Measurements from ENCODE around the gene RNGTT.
"Not testable (repeated sequence)": the region's sequence is repeated elsewhere in the genome, so short reads cannot be mapped to it uniquely, and the experiment has no call there.

The RNGTT gene

DNA sequence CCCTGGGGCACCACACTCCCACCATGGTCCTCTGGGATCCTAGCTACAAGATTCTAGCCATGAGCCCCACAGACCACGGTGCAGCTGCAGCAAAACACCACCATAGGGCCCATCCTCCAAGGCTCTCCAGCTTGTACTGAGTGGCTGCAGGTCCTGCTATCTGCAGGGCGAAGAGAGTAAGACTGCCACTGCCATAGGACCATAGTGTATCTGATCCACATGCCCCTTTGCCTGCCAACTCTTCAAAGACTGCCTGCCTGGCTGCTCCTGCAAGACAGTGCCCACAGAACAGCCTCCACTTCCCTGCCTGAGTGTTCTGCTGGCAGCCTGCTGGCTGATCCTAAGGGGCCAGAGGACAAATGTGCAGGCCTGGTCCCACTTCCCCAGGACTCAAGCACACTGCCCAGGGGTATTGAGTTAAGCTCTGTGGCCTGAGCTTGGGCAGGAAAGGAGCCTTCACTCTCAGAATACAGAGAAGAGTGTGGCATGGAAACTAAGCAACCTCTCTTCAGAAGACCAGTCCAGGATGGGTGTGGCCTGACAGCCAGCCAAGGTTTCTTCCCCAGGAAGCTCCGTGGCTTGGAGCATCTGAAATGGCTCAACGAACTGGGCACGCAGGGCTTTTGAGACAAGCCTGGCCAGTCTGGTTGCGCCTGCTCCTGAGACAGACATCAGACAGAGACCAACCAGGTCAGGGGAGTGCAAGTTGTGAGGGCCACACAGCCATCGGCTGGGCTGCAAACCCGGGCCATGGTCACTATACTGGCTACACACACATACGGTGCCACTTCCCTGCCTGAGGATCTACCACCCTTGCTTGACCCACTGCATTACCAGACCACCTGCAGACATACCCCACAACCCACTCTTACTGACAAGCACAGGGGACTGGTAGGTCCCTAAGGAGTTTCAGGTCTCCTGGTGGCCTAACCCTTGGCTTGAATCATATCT lies 54.5 kb downstream of the RNGTT start:
- DNase-seq, result no peak

DNA sequence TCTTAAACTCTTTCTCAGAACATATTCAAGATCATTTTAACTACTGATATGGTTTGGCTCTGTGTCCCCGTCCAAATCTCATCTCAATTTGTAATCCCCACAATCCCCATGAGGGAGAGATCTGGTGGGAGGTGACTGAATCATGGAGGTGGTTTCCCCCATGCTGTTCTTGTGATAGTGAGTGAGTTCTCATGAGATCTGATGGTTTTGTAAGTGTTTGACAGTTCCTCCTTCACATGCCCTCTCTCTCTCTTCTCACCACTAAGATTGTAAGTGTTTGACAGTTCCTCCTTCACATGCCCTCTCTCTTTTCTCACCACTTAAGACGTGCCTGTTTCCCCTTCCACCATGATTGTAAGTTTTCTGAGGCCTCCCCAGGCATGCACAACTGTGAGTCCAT lies 56.3 kb downstream of the RNGTT start:
- not testable (repeated sequence) for DNase-seq

DNA sequence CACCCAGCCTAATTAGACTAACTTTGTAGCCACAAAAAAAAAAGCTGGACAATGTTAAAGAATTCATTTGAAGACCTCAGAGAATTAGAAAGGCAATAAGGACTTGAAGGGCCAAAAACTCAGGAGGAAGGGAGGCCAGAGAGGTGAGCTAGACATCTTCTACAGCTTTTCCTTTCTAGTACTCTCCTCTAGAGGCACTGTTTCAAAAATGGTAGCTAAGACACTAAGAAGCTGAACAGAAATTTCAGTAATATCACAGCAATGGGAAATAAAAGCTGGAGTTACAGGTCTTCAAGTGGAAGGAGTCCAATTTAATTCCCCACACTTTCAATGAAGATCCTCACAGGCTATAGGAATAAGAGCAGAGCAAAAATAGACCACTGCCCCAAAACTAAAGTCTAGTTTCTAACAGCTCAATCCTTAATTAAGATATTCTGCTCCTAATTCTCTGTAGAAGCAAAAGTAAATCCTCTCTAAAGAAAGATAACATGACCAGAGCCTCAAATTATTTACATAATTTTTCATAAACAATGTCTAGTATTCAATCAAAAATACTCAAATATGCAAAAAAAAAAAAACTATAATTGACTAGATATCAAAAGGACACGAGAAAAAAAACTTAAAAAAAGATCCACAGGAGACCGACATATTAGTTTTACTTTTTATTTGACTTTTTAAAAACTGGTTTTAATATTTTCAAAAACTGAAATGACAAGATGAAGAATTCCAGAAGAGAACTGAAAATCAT lies 63.7 kb downstream of the RNGTT start:
- no peak for DNase-seq

DNA sequence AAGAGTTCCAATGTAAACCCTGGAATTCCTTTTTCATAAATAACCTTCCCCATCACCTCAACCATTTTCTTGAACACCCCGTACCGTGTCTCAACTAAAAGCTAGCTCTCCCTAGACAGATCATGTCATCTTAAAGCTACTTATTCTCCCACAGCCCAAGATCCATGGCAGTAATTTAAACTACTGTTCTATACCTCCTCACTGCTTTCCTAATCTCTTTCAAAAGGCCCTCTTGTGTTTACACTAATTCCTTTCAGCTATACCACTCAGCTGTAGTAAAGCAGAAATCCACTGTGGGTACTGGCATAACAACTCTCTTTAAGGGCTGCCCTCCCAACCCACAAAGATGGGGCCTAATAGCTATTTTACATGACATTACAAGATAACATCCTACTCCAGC lies 67.5 kb downstream of the RNGTT start:
- DNase-seq, result no peak

DNA sequence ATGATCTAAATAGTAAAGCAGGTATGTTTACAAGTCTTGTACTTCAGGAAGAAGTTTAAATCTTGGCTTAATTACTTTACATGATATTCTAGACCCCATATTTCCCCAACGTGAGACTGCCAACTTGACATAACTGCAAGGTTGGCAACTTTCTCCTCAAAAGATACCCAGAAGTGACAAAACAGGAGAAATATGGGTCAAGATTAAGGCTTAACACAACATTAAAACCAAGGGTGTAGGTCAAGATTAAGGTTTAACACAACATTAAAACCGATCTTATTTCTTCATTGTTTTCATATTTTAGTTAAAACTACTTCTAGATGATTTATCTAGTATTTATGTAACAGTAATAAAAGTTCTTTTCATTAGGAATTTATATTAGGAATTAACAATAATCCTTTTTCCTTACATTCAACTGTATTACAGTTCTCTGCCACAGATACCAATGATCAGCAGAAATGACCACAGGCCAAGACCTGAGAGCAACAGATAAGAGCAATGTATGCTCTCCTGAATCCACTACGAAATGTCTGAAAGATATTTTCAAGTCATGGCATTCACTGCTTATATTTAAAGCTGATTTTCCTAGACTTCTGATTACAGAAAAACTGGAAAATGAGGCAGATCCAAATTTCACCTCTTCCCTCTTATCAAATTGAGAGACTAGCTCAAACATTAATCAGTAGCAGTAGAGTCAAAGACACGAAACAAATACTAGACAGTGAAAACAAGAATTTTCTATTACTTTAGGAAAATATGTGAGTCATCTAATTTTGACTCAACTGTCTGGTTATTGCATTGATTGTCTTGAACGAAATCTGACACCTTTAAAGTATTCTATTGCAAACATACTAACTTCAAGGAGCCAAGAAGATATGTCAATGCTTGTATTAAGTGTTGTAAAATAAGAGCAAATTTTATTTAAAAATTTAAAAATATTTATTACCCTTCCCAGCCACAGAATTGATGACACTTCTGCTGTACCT lies 72.3 kb downstream of the RNGTT start:
- DNase-seq, result no peak

DNA sequence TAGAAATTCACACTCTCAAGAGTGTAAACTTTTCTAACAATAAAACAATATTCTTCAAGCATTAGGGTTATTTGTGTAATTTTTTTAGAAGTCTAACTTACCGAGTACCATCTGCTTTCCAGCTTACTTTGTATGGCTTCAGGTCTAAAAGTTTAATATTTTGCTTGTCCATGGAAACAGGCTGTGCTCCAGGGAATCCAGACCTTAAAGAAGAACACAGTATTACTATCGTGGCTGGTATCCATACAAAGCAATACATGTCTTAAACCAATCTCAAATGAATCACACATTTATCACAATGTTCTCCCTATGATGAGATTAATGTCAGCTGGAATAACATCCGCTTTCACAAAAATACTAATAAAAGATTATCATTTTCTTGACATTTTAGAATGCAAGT lies 73.0 kb downstream of the RNGTT start:
- no peak for DNase-seq

DNA sequence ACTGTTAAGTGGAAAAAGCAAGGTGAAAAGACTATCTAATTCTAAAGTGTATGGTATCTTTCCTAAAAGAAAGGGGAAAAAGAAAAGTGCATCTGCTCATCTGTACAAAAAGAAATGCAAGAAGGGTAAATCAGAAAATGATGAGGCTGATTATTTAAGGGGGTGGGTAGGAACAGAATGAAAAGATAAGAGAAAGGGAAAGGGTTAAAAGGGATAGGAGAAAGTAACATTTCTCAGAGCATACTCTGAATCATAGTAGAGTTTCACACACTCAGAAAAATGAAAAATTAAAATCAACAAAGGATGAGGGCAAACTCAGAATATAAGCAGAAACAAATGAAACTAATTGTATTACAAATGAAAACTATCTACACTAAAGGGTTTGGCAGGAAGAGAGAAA lies 79.1 kb downstream of the RNGTT start:
- no peak for DNase-seq

DNA sequence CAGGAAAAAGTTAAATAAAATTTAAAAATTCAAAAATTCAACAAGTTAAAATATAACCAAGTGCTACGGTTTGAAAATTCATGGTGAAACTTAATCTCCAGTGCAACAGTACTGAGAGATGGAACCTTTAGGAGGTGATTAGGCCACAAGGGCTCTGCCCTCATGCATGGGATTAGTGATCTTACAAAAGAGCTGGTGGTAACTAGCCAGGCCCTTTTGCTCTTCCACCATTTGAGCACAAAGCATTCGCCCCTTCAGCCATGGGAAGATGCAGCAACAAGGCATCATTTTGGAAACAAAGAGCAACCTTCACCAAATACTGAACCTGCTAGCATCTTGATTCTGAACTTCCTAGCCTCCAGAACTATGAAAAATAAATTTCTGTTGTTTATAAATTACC lies 80.9 kb downstream of the RNGTT start:
- no peak for DNase-seq

DNA sequence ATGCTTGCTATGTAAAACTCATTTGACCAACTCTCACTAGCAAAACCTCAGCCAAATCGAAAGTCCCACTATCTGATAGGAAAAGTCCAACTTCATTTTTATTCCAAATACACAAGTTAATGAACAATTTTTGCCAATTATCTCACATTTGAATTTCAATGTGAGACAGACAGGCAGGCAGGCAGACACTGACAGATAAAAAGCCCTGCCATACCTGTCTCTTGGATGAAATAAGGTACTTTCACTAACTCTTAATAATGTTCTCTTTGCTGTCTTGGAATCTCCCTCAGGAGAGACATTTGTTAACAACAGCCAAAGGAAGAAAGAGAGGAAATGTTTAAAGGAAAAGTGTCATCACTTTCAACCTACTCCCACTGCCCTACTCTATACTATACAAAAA lies 82.0 kb downstream of the RNGTT start:
- DNase-seq, result no peak

DNA sequence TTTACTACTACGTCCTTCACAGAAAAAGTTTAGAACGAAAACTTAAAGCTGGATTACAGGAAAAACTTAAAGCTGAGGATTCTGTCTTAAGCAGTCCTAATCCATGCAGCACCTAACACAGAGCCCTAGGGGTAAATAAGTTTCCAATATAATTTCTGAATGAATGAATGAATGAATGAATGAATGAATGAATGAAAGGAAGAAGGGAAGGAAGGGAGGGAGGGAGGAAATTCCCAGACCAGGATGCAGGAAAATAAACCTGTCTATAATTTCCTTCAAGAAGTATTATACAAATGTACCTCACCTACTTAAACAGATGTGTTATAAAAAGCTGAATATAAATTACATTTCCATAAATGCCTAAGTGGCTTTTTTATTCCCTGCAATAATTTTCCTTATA lies 83.4 kb downstream of the RNGTT start:
- no peak for DNase-seq

DNA sequence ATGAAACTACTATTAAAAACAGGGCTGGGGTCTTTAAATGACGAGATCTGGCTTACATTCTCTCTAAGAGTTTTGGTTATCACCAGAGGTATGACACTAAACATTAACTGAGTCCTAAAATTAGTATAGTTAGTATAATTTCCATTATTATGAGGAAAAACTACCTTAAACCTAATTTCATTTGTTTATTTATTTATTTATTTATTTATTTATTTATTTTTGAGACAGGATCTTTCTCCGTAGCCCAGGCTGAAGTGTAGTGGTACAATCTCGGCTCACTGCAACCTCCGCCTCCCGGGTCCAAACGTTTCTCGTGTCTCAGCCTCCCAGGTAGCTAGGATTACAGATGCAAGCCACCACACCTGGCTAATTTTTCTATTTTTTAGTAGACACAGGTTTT lies 85.5 kb downstream of the RNGTT start:
- no peak for DNase-seq

DNA sequence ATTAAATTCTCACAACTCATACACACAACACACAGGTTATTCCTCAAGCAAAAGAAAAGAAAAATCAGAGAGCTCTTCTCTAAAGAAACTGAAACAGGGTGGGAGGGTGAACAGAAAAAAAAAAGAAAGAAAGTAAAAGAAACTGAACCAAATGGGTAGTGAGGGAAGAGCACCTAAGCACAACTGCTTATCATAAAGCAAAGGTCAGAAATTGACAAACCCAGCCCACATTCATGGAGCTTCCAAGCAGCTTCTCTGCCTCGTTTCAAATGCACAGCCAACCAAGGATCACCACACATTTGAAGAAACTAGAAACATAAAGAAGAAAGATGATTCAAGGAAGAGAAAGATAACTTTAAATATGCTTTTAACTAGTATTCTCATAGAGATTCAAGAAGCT lies 90.5 kb downstream of the RNGTT start:
- DNase-seq, result no peak

DNA sequence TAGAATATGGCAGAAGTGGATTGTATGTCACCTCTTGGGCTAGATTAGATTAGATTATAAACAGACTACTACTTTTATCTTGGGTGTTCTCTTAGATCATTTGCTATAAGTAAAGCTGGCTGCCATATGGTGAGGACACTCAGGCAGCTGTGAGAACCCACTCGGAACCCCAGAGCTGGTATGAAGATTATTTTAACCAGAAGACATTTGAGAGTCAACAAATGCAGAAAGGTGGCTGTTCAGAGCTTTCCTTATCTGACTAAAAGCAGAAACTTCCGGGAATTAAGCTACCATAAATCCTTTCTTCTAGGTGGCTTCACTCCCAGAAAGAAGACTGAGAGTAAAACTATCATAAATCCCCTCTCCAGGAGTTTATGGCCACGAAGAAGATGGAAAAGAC lies 91.9 kb downstream of the RNGTT start:
- no peak for DNase-seq

DNA sequence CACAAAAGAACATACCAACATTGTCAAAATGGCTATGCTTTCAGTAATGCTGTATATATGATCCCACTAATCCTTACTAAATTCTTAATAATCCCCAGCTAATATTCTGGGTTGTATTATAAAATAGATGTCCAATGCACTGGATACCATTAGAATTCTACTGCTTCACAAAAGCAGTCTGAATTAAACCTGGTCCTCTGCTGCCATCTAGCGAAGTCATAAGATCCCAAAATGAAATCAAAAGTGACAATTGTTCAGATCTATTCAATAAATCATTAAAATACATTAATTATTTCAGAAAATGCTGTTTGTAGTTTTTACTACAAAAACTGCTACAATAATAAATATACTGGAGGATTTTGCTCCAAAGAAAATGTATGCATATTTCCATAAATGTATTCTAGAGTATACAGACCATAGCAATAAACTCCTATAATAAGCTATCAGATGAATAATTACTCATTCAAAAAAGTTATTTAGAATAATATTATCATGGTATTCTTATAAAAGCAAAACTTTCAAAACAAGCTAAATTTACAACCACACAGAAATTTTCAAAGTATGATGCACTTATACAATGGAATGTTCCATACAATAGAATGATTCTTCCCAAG lies 92.6 kb downstream of the RNGTT start:
- DNase-seq, result peak; percentile 8 to 20

DNA sequence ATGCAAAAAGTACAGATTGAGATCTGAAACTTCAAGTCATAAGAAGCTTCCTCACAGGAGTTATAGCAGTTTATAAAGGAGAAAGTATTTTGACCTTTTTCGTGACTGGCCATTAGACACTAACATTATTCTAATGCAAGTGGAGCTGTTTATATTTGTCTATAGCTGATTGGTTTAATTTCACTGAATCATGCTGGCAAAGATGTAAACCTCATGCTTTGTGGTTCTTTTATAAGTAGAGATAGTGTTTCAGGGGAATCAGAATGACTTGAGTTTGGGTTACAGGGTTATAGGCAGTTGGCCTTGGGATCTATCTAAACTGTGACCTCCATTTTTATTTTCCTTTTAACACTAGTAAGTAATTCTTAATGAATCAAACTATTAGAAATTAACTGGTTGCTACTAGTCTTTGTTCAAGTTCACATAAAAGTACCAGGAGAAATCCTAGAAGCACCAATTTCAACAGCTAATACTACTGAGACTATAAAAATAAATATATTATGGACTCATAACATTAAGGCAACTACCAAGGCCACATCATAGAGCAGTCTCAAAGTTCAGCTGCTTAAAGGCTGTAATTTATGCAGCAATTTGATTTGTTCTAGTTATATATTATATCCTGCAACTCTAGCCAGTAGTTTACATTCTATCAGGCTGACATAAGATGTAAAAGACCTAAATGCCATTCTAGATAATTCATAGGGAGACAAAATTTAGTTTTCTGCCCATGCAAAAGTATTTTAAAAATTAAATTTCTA lies 94.0 kb downstream of the RNGTT start:
- DNase-seq, result no peak

DNA sequence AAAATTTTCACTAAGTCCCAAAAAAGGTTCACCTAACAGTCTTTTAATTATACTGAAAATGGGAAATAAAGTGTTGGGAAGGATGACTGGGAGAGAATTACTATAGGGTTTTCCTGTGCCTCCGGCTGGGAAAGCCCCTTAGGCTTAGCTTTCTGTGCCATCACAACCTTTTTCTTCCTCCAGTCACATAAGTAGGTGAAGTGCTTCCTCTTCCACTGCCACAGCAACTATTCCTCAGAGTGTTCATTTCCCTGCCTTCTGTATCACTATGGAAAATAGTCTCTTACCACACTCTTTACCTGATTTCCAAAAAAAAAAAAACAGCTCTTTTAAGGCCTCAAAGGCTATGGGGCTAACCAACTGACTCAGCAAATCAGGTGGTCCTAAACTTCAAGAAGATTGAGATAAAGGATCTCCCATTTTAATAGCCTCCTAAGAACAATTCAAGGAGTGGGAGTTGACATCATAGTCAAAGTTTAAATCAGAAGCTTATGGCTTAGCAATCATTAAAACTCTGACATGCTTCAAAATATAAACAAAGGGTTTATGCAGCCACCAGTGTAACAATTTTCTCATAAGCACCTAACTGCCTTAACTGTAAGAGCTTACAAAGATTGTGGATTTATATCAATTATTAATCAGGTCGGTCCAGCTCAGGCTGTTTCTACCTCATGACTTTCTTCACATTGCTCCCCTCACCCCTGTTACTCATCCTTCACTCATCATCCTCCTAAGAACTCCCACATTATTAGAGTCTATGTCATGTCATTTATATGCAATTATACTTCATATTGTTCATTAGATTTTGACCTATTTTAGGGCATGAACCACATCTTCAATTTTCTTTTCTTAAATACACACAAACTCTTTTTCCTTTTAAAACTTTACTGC lies 95.3 kb downstream of the RNGTT start:
- DNase-seq, result no peak

DNA sequence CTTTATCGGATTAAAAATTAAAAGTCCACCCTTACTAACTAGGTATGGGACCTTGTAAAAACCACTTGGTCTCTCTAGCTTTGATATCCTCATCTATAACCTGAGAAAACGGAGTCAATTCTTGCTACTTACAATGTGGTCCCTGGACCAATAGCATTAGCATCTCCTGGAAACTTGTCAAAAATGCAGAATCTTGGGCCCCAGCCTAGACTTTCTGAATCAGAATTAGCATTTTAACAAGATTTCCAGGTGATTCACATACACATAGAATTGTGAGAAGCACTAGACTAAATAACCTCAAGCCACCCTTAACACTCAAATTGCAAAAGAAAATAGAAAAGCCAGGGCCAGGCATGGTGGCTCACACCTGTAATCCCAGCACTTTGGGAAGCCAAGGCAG lies 96.6 kb downstream of the RNGTT start:
- DNase-seq, result no peak

DNA sequence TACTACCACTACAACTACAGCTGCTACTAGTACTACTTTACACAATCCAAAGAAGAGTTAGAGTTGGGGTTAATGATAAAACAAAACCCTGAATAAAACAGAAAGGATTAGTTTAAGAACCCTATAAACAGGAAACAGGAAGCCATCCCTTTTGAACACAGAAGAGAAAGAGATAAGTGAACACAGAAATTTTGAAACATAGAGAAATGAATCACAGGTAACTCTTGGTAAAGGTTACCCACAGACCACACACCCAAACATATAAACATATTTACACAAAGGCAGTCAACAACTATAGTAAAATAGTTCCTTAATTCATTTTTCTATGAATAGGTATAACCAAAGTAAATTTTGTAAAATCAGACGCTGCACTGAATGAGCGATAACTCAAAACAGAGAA lies 98.1 kb downstream of the RNGTT start:
- no peak for DNase-seq

DNA sequence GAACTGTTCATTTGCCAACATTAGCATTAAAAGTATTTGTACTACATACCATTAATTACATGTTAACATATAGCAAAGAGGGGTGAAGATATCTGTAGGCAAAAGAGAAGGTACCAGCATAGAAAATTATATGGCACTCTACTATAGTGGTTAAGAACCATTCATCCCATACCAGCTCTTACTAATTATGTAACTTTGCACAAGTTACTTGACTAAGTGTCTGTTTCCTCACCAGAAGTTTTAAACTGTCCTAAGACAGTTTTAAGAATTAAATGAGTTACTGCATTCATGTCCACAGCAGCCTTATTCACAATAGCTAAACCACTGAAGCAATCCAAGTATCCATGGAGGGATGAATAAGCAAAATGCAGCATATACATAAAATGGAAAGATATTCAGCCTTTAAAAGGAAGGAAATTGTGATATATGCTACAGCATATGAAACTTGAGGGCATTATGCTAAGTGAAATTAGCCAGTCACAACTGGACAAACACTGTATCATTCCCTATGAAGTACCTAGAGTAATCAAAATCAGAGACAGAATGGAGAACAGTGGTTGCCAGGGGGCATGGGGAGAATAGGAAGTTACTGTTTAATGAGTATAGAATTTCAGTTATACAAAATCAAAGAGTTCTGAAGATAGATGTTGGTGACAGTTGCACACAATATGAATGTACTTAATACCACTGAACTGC lies 98.9 kb downstream of the RNGTT start:
- DNase-seq, result no peak

DNA sequence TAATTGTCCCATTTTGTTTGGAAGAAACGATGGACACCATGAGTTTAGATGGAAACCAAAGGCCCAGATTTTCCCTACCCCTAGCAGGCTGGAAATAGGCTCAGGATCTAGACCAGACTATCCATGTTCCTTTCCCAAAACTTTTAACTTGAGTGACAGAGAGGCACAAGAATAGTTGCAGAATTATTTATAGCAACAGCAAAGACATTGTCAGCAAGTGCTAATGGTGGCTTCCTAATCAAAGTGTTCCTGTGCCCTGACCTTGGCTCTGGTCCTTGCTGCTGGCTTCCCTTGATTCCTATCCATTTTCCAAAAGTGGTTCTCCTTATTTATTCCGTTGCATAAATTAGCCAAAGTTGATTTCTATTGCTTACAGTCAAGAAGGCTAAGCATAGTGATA lies 103.1 kb downstream of the RNGTT start:
- no peak for DNase-seq
